MM.1S (cell line): ENCODE results near the gene PHLDA1.

ENCODE experiments used
- DNase-seq: peaks from one replicate; pipeline ENCODE4 v3.0.0-alpha.2; 2015
- H2AFZ ChIP-seq: fragments of 300-600 bp; sonication (generic); 2 replicates; pipeline ENCODE4 v1.6.0; 2016; ENCODE audit warnings: antibody characterized with exemption, low read length
- H3F3A ChIP-seq: fragments of 300-600 bp; sonication (generic); 2 replicates; pipeline ENCODE4 v1.6.1; 2016; ENCODE audit warnings: mild to moderate bottlenecking, antibody characterized with exemption, low read length, moderate library complexity, mixed read lengths; ENCODE audit not compliant: insufficient read depth
- H3K27ac ChIP-seq: fragments of 300-600 bp; sonication (generic); 2 replicates; pipeline ENCODE4 v1.5.1; 2016; ENCODE audit warnings: mild to moderate bottlenecking, low read length
- H3K27me3 ChIP-seq: fragments of 300-600 bp; sonication (generic); replicated peaks from 2 replicates; pipeline ENCODE4 v1.6.0; 2016; ENCODE audit warnings: low read length; ENCODE audit not compliant: insufficient read depth
- H3K36me3 ChIP-seq: fragments of 300-600 bp; sonication (generic); replicated peaks from 2 replicates; pipeline ENCODE4 v1.6.1; 2016; ENCODE audit warnings: mild to moderate bottlenecking, low read length, mixed read lengths; ENCODE audit not compliant: insufficient read depth
- H3K4me1 ChIP-seq: fragments of 300-600 bp; sonication (generic); 2 replicates; pipeline ENCODE4 v1.6.1; 2016; ENCODE audit warnings: low read length, mixed read lengths
- H3K4me2 ChIP-seq: fragments of 300-600 bp; sonication (generic); 2 replicates; pipeline ENCODE4 v1.6.0; 2016; ENCODE audit warnings: low read depth, low read length
- H3K4me3 ChIP-seq: fragments of 300-600 bp; sonication (generic); 2 replicates; pipeline ENCODE4 v1.5.1; 2016; ENCODE audit warnings: low read length, mixed read lengths
- H3K79me2 ChIP-seq: fragments of 300-600 bp; sonication (generic); 2 replicates; pipeline ENCODE4 v1.6.1; 2016; ENCODE audit warnings: mixed run types, low read length, mixed read lengths
- H3K9ac ChIP-seq: fragments of 300-600 bp; sonication (generic); 2 replicates; pipeline ENCODE4 v1.6.1; 2016; ENCODE audit warnings: low read length, mixed read lengths
- H3K9me2 ChIP-seq: fragments of 300-600 bp; sonication (generic); replicated peaks from 2 replicates; pipeline ENCODE4 v1.6.1; 2016; ENCODE audit warnings: mild to moderate bottlenecking, low read length, mixed read lengths; ENCODE audit not compliant: insufficient read depth
- H3K9me3 ChIP-seq: fragments of 300-600 bp; sonication (generic); replicated peaks from 2 replicates; pipeline ENCODE4 v1.6.1; 2016; ENCODE audit warnings: mild to moderate bottlenecking, low read length, mixed read lengths; ENCODE audit not compliant: insufficient read depth
- H4K20me1 ChIP-seq: fragments of 300-600 bp; sonication (generic); 2 replicates; pipeline ENCODE4 v1.6.1; 2016; ENCODE audit warnings: mild to moderate bottlenecking, low read length, moderate library complexity, mixed read lengths; ENCODE audit not compliant: insufficient read depth
- CTCF ChIP-seq: fragments of 300-600 bp; sonication (generic); IDR thresholded peaks from 2 replicates; pipeline ENCODE4 v1.5.1; 2016; ENCODE audit warnings: antibody characterized with exemption, low read length, mixed read lengths
- EZH2 ChIP-seq: fragments of 300-600 bp; sonication (generic); optimal IDR thresholded peaks from 2 replicates; pipeline ENCODE3; 2017; ENCODE audit warnings: low read depth, mild to moderate bottlenecking, antibody characterized with exemption, low read length, mixed read lengths
- EZH2phosphoT487 ChIP-seq: fragments of 300-600 bp; sonication (generic); IDR thresholded peaks from 2 replicates; pipeline ENCODE4 v1.6.1; 2018; ENCODE audit warnings: antibody characterized with exemption, low read length

The PHLDA1 gene

GRCh38 chr12:76029982-76030340 lies 1.6 kb downstream of the PHLDA1 start:
- Histone ChIP-seq H3K27ac (peak overlapping the region; percentile 90; the same call in 1 of the 2 replicates), H3K9me2 (no peaks in the 10 kb centered on the region), H3K79me2 (peaks cover 35% of the 10 kb centered on the region), H3F3A (peaks cover 37% of the 10 kb centered on the region), H3K4me2 (peak overlapping the region; percentile 87), H3K27me3 (no peaks in the 10 kb centered on the region), H2AFZ (peak overlapping the region; percentile 48), H3K9ac (peak overlapping the region; percentile 90), H3K36me3 (no peaks in the 10 kb centered on the region), H3K4me3 (peak overlapping the region; percentile 96), H4K20me1 (no peaks in the 10 kb centered on the region), H3K4me1 (peaks cover 19% of the 10 kb centered on the region), H3K9me3 (no peaks in the 10 kb centered on the region)
- DNase-seq, result peak; percentile 19
- TF ChIP-seq CTCF (no peak), EZH2 (no peak), EZH2phosphoT487 (no peak)

DNA sequence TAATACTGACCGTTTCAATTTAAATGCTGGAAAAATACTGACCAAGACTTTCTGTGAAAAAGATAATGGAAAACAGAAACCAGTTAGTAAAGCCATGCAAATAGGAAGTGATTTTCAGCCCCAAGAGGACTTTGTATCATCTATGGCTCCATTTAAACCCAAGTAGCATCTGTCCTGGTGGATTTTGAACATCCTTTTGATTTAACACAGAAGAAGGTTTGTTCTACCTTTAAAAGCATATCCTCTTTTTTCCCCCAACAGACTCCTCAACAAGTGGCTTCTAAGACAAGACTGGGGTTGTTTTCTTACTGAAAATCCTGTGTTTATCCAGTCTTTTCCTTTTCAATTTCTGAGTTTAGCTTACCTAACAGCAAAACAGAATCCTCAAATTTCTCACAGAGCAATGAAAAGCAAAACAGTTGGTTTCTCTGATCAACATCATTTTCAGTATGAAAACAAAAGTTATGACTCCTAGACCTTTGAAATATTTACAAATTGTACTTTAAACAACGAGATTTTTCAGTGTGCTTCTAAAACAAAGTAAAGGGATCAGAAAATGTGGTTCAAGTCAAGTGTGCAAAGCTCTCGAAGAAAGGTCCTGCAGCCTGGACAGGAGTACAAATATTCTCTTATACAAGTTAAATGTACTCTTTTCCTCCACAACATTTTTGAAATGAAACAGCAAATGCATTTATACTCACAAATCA lies 2.9 kb downstream of the PHLDA1 start:
- no peak for DNase-seq
- TF ChIP-seq EZH2phosphoT487 (no peak), EZH2 (no peak), CTCF (no peak)
- H2AFZ ChIP-seq, result no peak overlapping the region
- peak overlapping the region; percentile 87 for H3K4me2 ChIP-seq
- peaks cover 19% of the 10 kb centered on the region for H3K4me1 ChIP-seq
- peak overlapping the region; percentile 96 for H3K4me3 ChIP-seq
- no peak overlapping the region for H3K27ac ChIP-seq
- H4K20me1 ChIP-seq, result no peaks in the 10 kb centered on the region
- H3K9ac ChIP-seq, result peak overlapping the region; percentile 90; the same call in 1 of the 2 replicates
- peaks cover 35% of the 10 kb centered on the region for H3K79me2 ChIP-seq
- H3F3A ChIP-seq, result peaks cover 36% of the 10 kb centered on the region
- no peaks in the 10 kb centered on the region for H3K9me3 ChIP-seq
- no peaks in the 10 kb centered on the region for H3K27me3 ChIP-seq
- H3K36me3 ChIP-seq, result no peaks in the 10 kb centered on the region
- H3K9me2 ChIP-seq, result no peaks in the 10 kb centered on the region

DNA sequence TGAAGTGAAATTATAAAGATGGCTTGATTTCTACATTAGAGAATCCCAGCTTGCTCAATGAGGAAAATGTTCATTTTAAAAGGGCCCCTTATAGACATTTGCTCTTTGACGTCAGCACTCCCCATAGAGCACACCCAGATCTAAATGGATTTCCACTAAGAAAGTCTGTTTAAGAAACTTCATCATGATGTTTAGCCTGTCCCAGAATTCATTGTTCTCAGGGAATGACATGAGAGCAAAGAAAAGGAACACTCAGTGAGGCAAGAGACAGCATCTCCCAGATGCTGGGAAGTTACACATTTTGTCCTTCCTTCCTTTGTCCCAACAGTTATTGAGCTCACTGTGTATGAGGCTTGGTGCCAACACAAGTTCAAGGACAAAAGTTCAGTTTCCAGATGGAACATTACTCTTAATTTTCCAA lies 4.9 kb downstream of the PHLDA1 start:
- no peak for DNase-seq
- H3K4me3 ChIP-seq, result no peak overlapping the region

More for the DNA sequence above, 4.9 kb downstream of the PHLDA1 start:
- Histone ChIP-seq H3K27ac (no peak overlapping the region), H3K4me2 (no peak overlapping the region), H3F3A (peaks cover 21% of the 10 kb centered on the region), H4K20me1 (no peaks in the 10 kb centered on the region), H3K4me1 (peaks cover 12% of the 10 kb centered on the region; the same call in 1 of the 2 replicates), H2AFZ (no peak overlapping the region), H3K9me3 (no peaks in the 10 kb centered on the region), H3K9ac (no peak overlapping the region), H3K79me2 (peaks cover 32% of the 10 kb centered on the region), H3K9me2 (no peaks in the 10 kb centered on the region), H3K36me3 (no peaks in the 10 kb centered on the region), H3K27me3 (no peaks in the 10 kb centered on the region)
- TF ChIP-seq EZH2, result no peak
- no peak for TF ChIP-seq CTCF
- no peak for TF ChIP-seq EZH2phosphoT487
